ENCODE data around the gene ARFGAP1.

ARFGAP1 gene

GRCh38 chr20:63253065-63253437 lies 19.6 kb upstream of the ARFGAP1 start:
- no peaks in the 10 kb centered on the region for H3K4me1 ChIP-seq (ENCODE audit: control insufficient read depth, insufficient read depth, low read length, unreplicated experiment)
- H3K79me2 ChIP-seq (ENCODE audit: control insufficient read depth, insufficient read depth, low read length, unreplicated experiment), result no peaks in the 10 kb centered on the region
- H3K27ac ChIP-seq (ENCODE audit: low read depth, low read length), result no peak overlapping the region
- H3K36me3 ChIP-seq (ENCODE audit: insufficient read depth, low read length), result no peaks in the 10 kb centered on the region
- peak overlapping the region; percentile 14 for H2AFZ ChIP-seq (ENCODE audit: low read length, unreplicated experiment)
- H3K27me3 ChIP-seq (ENCODE audit: insufficient read depth, low read length), result peaks cover 48% of the 10 kb centered on the region
- H3K4me3 ChIP-seq (ENCODE audit: low read depth, low read length), result peak overlapping the region; percentile 63

DNA sequence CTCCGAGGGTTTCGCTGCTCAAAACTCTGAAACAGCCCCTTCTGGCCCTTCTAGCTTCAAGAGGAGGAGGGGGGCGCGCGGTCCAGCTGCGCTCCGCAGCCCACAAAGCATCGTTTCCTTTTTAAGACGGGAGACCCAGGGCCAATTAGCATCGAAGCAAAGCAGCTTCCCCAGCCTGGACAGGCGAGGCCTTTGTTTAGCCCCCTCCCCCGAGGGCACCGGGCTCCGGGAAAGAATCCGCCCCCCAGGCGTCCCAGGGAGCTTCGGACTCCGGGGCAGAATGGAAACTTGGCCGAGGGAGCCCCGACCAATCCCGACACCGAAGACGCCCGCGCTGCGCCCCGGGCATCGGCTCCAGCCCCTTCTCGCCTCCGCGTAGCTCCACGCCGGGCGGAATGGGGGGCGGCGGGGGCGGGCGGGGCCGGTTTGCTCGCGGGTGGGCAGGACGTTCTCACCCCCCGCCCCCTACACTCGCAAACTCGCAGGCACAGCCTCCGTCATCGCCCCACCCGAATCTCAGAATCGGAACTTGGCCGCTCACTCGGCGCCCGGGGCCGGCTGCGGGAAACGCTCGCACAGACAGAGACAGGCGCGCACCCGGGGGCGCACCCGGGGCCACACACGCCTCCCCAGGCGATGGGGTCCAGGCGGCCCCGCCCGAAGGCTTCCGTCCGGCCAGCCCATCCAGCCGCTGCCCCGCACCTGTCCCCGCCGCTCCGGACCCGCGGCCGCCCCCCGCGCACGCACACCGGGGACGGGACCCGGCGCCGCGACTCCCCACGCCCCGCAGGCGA lies 19.0 kb upstream of the ARFGAP1 start:
- Histone ChIP-seq H3K4me3 (ENCODE audit: low read depth, low read length) (peak overlapping the region; percentile 63), H3K79me2 (ENCODE audit: control insufficient read depth, insufficient read depth, low read length, unreplicated experiment) (no peaks in the 10 kb centered on the region), H3K27me3 (ENCODE audit: insufficient read depth, low read length) (peaks cover 48% of the 10 kb centered on the region), H2AFZ (ENCODE audit: low read length, unreplicated experiment) (peak overlapping the region; percentile 14), H3K27ac (ENCODE audit: low read depth, low read length) (no peak overlapping the region), H3K4me1 (ENCODE audit: control insufficient read depth, insufficient read depth, low read length, unreplicated experiment) (no peaks in the 10 kb centered on the region), H3K36me3 (ENCODE audit: insufficient read depth, low read length) (no peaks in the 10 kb centered on the region)

DNA sequence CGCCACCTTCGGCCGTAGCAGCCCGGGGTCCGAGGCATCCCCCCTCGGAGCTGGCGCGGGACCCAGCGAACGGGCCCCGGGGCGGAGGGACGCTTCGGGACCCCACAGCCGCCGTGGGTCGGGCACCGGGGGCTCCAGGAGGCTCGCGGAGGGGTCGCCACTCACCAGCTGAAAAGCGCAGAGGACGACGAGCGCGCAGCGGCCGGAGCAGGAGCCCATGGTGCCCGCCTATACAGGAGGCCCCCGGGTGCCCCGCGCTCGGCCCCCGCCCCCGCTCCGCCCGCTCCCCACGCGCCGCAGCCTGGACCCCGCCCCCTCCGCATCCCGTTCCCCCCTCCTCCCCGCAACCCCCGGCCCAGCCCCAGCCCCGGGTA lies 18.4 kb upstream of the ARFGAP1 start, which contains the start of gene NKAIN4:
Gene NKAIN4, minus strand, starts transcription at position 232 of the 374 bp plus-strand sequence. Its CDS starts 13 bp downstream, at position 219.
- Histone ChIP-seq H3K4me3 (ENCODE audit: low read depth, low read length) (peak within 1 kb of the TSS; percentile 63), H3K27me3 (ENCODE audit: insufficient read depth, low read length) (peaks cover 48% of the 10 kb centered on the region)

GRCh38 chr20:63254606-63255384 lies 17.8 kb upstream of the ARFGAP1 start:
- no peak overlapping the region for H3K4me3 ChIP-seq (ENCODE audit: low read depth, low read length)
- no peak overlapping the region for H2AFZ ChIP-seq (ENCODE audit: low read length, unreplicated experiment)
- H3K27me3 ChIP-seq (ENCODE audit: insufficient read depth, low read length), result peaks cover 48% of the 10 kb centered on the region
- H3K4me1 ChIP-seq (ENCODE audit: control insufficient read depth, insufficient read depth, low read length, unreplicated experiment), result no peaks in the 10 kb centered on the region
- H3K36me3 ChIP-seq (ENCODE audit: insufficient read depth, low read length), result no peaks in the 10 kb centered on the region
- H3K27ac ChIP-seq (ENCODE audit: low read depth, low read length), result no peak overlapping the region
- H3K79me2 ChIP-seq (ENCODE audit: control insufficient read depth, insufficient read depth, low read length, unreplicated experiment), result no peaks in the 10 kb centered on the region

More for the DNA sequence above, 18.4 kb upstream of the ARFGAP1 start, which contains the start of gene NKAIN4:
- Histone ChIP-seq H3K4me1 (ENCODE audit: control insufficient read depth, insufficient read depth, low read length, unreplicated experiment) (no peaks in the 10 kb centered on the region), H3K79me2 (ENCODE audit: control insufficient read depth, insufficient read depth, low read length, unreplicated experiment) (no peaks in the 10 kb centered on the region), H2AFZ (ENCODE audit: low read length, unreplicated experiment) (peak within 1 kb of the TSS; percentile 14), H3K36me3 (ENCODE audit: insufficient read depth, low read length) (no peaks in the 10 kb centered on the region), H3K27ac (ENCODE audit: low read depth, low read length) (no peak within 1 kb of the TSS)

DNA sequence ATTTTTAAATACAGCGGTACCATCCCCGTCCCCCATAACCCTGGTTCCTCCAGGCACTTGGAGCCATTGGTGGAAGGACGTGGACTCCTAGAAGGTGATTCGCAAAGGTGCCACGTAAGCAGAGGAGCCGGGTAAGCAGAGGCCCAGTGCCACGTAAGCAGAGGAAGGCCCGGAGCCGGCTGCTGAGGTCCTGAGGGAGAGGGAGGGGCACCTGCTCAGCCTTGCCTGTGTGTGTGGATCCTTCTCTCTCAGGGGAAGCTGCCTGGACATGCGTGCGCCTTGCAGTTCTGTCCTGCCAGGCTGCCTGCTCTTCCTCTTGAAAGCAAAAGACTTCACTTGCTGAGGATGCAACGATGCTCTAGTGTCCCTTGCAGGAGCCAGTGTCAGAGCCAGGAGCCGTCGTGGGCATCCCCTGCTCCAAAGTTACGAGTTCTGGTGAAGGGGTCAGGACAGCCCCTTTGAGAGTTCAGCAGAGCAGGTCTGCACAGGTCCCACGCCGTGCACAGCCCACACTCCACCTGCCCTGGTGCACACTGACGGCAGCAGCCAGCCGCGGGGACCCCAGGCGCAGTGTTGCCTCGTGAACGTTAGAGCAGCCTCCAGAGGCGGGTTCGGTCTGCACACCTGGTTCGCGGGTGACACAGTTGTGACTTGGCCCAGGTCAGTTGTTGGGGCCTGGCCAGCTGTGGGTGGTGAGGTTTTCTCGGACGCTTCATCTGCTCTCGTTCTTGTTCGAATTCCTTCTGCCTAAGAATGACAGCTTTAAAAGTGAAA lies 16.5 kb upstream of the ARFGAP1 start:
- H3K27me3 ChIP-seq (ENCODE audit: insufficient read depth, low read length), result peaks cover 48% of the 10 kb centered on the region
- no peaks in the 10 kb centered on the region for H3K79me2 ChIP-seq (ENCODE audit: control insufficient read depth, insufficient read depth, low read length, unreplicated experiment)
- no peak overlapping the region for H2AFZ ChIP-seq (ENCODE audit: low read length, unreplicated experiment)
- no peak overlapping the region for H3K4me3 ChIP-seq (ENCODE audit: low read depth, low read length)
- no peak overlapping the region for H3K27ac ChIP-seq (ENCODE audit: low read depth, low read length)
- no peaks in the 10 kb centered on the region for H3K36me3 ChIP-seq (ENCODE audit: insufficient read depth, low read length)
- H3K4me1 ChIP-seq (ENCODE audit: control insufficient read depth, insufficient read depth, low read length, unreplicated experiment), result no peaks in the 10 kb centered on the region

DNA sequence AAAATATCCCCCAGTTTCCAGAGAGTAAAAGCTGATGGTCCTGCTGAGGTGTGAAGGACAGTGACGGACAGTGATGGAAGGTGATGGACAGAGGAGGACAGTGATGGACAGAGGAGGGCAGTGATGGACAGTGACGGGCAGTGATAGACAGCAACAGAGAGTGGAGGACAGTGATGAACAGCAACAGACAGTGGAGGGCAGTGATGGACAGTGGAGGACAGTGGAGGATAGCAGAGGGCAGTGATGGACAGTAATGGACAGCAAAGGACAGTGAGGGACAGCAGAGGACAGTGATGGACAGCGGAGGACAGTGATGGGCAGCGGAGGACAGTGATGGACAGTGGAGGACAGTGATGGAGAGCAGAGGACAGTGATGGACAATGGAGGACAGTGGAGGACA lies 15.7 kb upstream of the ARFGAP1 start:
- Histone ChIP-seq H3K79me2 (ENCODE audit: control insufficient read depth, insufficient read depth, low read length, unreplicated experiment) (no peaks in the 10 kb centered on the region), H2AFZ (ENCODE audit: low read length, unreplicated experiment) (no peak overlapping the region), H3K27ac (ENCODE audit: low read depth, low read length) (no peak overlapping the region), H3K27me3 (ENCODE audit: insufficient read depth, low read length) (peaks cover 50% of the 10 kb centered on the region), H3K4me3 (ENCODE audit: low read depth, low read length) (no peak overlapping the region), H3K4me1 (ENCODE audit: control insufficient read depth, insufficient read depth, low read length, unreplicated experiment) (no peaks in the 10 kb centered on the region), H3K36me3 (ENCODE audit: insufficient read depth, low read length) (no peaks in the 10 kb centered on the region)

GRCh38 chr20:63257629-63258028 lies 15.0 kb upstream of the ARFGAP1 start:
- Histone ChIP-seq H3K27ac (ENCODE audit: low read depth, low read length) (no peak overlapping the region), H3K4me1 (ENCODE audit: control insufficient read depth, insufficient read depth, low read length, unreplicated experiment) (no peaks in the 10 kb centered on the region), H3K27me3 (ENCODE audit: insufficient read depth, low read length) (peaks cover 43% of the 10 kb centered on the region), H3K36me3 (ENCODE audit: insufficient read depth, low read length) (no peaks in the 10 kb centered on the region), H3K79me2 (ENCODE audit: control insufficient read depth, insufficient read depth, low read length, unreplicated experiment) (no peaks in the 10 kb centered on the region), H3K4me3 (ENCODE audit: low read depth, low read length) (no peak overlapping the region), H2AFZ (ENCODE audit: low read length, unreplicated experiment) (no peak overlapping the region)

GRCh38 chr20:63258781-63259180 lies 13.8 kb upstream of the ARFGAP1 start:
- no peak overlapping the region for H3K27ac ChIP-seq (ENCODE audit: low read depth, low read length)
- H3K4me3 ChIP-seq (ENCODE audit: low read depth, low read length), result no peak overlapping the region
- H3K36me3 ChIP-seq (ENCODE audit: insufficient read depth, low read length), result no peaks in the 10 kb centered on the region
- peaks cover 33% of the 10 kb centered on the region for H3K27me3 ChIP-seq (ENCODE audit: insufficient read depth, low read length)
- no peak overlapping the region for H2AFZ ChIP-seq (ENCODE audit: low read length, unreplicated experiment)
- H3K79me2 ChIP-seq (ENCODE audit: control insufficient read depth, insufficient read depth, low read length, unreplicated experiment), result no peaks in the 10 kb centered on the region
- no peaks in the 10 kb centered on the region for H3K4me1 ChIP-seq (ENCODE audit: control insufficient read depth, insufficient read depth, low read length, unreplicated experiment)

DNA sequence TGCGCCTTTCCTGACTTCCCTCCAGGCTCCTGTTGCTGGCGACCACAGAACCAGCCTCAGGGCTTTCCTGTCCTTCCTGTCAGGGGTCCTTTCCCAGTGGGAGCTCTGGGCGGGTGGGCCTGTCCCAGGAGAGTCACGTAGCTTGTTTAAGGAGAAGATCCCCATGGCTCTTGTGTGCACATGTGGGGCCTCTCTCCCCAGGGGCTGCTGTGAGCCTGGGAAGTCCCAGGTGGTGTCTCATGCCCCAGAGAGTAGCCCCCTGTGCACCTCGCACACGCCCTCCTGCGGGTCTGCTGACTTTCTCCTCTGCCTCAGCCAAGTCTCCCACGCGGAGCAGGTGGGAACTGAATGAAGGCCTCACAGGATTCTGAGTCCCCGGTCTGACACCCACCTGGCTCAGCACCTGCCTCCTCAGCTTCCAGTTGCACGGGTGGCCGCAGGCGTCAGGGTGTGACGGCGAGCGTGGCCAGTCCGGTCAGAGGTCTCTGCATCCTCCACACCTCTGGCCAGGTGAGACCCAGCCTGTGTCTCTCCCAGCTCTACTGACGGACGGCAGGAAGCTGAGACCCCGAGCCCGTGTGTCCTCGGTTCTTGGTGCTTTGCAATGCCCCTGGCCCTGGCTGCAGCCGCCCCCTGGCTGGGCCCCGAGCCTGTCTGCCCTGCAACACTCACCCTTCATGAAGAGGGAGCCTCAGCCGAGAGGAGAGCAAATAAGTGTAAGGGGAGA lies 12.7 kb upstream of the ARFGAP1 start:
- no peaks in the 10 kb centered on the region for H3K79me2 ChIP-seq (ENCODE audit: control insufficient read depth, insufficient read depth, low read length, unreplicated experiment)
- no peak overlapping the region for H2AFZ ChIP-seq (ENCODE audit: low read length, unreplicated experiment)
- no peaks in the 10 kb centered on the region for H3K36me3 ChIP-seq (ENCODE audit: insufficient read depth, low read length)
- H3K4me3 ChIP-seq (ENCODE audit: low read depth, low read length), result no peak overlapping the region
- H3K27ac ChIP-seq (ENCODE audit: low read depth, low read length), result no peak overlapping the region
- peaks cover 26% of the 10 kb centered on the region for H3K27me3 ChIP-seq (ENCODE audit: insufficient read depth, low read length)
- no peaks in the 10 kb centered on the region for H3K4me1 ChIP-seq (ENCODE audit: control insufficient read depth, insufficient read depth, low read length, unreplicated experiment)

DNA sequence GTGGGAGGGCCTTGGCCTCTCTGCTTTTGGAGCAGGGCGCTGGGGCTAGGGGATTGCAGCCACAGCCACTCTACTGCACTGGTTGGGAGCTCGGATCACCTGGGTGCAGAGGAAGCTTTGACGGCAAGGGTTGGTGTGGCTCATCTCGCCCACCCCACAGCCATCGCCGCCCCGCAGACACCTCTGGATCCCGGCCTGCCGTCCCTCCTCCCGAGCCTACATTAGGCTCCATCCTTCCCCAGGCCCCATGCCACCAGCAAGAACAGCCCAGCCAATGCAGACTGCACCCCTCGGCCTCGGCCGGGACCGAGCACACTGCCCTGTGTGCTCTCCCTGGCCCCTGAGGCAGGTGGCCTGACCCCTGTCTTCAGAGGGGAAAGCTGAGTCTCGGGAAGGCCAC lies 12.1 kb upstream of the ARFGAP1 start:
- H3K27me3 ChIP-seq (ENCODE audit: insufficient read depth, low read length), result peaks cover 20% of the 10 kb centered on the region
- no peak overlapping the region for H3K27ac ChIP-seq (ENCODE audit: low read depth, low read length)
- no peaks in the 10 kb centered on the region for H3K4me1 ChIP-seq (ENCODE audit: control insufficient read depth, insufficient read depth, low read length, unreplicated experiment)

More for the DNA sequence above, 12.1 kb upstream of the ARFGAP1 start:
- H3K4me3 ChIP-seq (ENCODE audit: low read depth, low read length), result no peak overlapping the region
- no peaks in the 10 kb centered on the region for H3K79me2 ChIP-seq (ENCODE audit: control insufficient read depth, insufficient read depth, low read length, unreplicated experiment)
- H2AFZ ChIP-seq (ENCODE audit: low read length, unreplicated experiment), result no peak overlapping the region
- no peaks in the 10 kb centered on the region for H3K36me3 ChIP-seq (ENCODE audit: insufficient read depth, low read length)
